GM18909 (cell line): ENCODE results near the gene LYZL4.

Experiments
- ATAC-seq: cut with Tn5 transposase; IDR thresholded peaks from one replicate; pipeline ENCODE4 v1.9.1; 2021; ENCODE audit warnings: mild to moderate bottlenecking; ENCODE audit not compliant: unreplicated experiment, poor library complexity

LYZL4 gene

GRCh38 chr3:42430781-42431532 lies 20.5 kb upstream of the LYZL4 start:
- ATAC-seq, result no peak

- ATAC-seq, result no peak
Measured at GRCh38 chr3:42428830-42429229, 18.4 kb upstream of the LYZL4 start.

GRCh38 chr3:42425736-42426407 lies 15.5 kb upstream of the LYZL4 start:
- ATAC-seq, result no peak

GRCh38 chr3:42424911-42425310 lies 14.5 kb upstream of the LYZL4 start:
- no peak for ATAC-seq

GRCh38 chr3:42421818-42422796 lies 11.7 kb upstream of the LYZL4 start:
- no peak for ATAC-seq

GRCh38 chr3:42419563-42419962 lies 9.2 kb upstream of the LYZL4 start:
- no peak for ATAC-seq

- ATAC-seq, result no peak
Measured at GRCh38 chr3:42412526-42413155, 2.2 kb upstream of the LYZL4 start.

GRCh38 chr3:42411429-42411828 lies 1.0 kb upstream of the LYZL4 start:
- no peak for ATAC-seq

- ATAC-seq, result no peak
Measured at GRCh38 chr3:42408156-42408555, 2.3 kb downstream of the LYZL4 start.

- ATAC-seq, result no peak
Measured at GRCh38 chr3:42406727-42407450, 3.5 kb downstream of the LYZL4 start.

GRCh38 chr3:42405857-42406256 lies 4.6 kb downstream of the LYZL4 start:
- ATAC-seq, result no peak

- no peak for ATAC-seq
Measured at GRCh38 chr3:42403737-42404136, 6.7 kb downstream of the LYZL4 start.

GRCh38 chr3:42402394-42403096 lies 7.9 kb downstream of the LYZL4 start:
- no peak for ATAC-seq

- ATAC-seq, result no peak
Measured at GRCh38 chr3:42398080-42398479, 12.3 kb downstream of the LYZL4 start.

- no peak for ATAC-seq
Measured at GRCh38 chr3:42397644-42398043, 12.8 kb downstream of the LYZL4 start.

GRCh38 chr3:42394579-42395288 lies 15.7 kb downstream of the LYZL4 start:
- no peak for ATAC-seq

- ATAC-seq, result no peak
Measured at GRCh38 chr3:42387802-42388651, 22.4 kb downstream of the LYZL4 start.
